HG02798 (cell line): ENCODE results near the gene UGT2A1.
"Not testable (repeated sequence)": the region's sequence is repeated elsewhere in the genome, so short reads cannot be mapped to it uniquely, and the experiment has no call there.

ENCODE experiments used
- ATAC-seq: cut with Tn5 transposase; IDR thresholded peaks from one replicate; pipeline ENCODE4 v1.9.1; 2021; ENCODE audit warnings: mild to moderate bottlenecking; ENCODE audit not compliant: unreplicated experiment, poor library complexity

UGT2A1 gene

GRCh38 chr4:69653147-69653546, at the start of gene UGT2A1:
UGT2A1 (minus strand) TSS chr4:69653247; CDS start chr4:69647644, 5,603 bp downstream.
- ATAC-seq, result no peak

- no peak for ATAC-seq
Observed at GRCh38 chr4:69702201-69702600, 49.2 kb upstream of the UGT2A1 start.

GRCh38 chr4:69701696-69702095, 48.6 kb upstream of the UGT2A1 start:
- ATAC-seq, result no peak

- no peak for ATAC-seq
Observed at GRCh38 chr4:69697536-69698242, 44.6 kb upstream of the UGT2A1 start.

- ATAC-seq, result no peak
Observed at GRCh38 chr4:69689599-69689998, 36.6 kb upstream of the UGT2A1 start.

GRCh38 chr4:69684804-69685203, 31.8 kb upstream of the UGT2A1 start:
- no peak for ATAC-seq

GRCh38 chr4:69668680-69669079, 15.6 kb upstream of the UGT2A1 start:
- ATAC-seq, result peak; percentile 65

- not testable (repeated sequence) for ATAC-seq
Observed at GRCh38 chr4:69664009-69664408, 11.0 kb upstream of the UGT2A1 start.

GRCh38 chr4:69661130-69661803, 8.2 kb upstream of the UGT2A1 start:
- not testable (repeated sequence) for ATAC-seq

GRCh38 chr4:69658133-69658532, 5.1 kb upstream of the UGT2A1 start:
- ATAC-seq, result no peak

GRCh38 chr4:69656653-69657158, 3.7 kb upstream of the UGT2A1 start:
- no peak for ATAC-seq

- ATAC-seq, result no peak
Observed at GRCh38 chr4:69650872-69651271, 2.2 kb downstream of the UGT2A1 start.

GRCh38 chr4:69649629-69650028, 3.4 kb downstream of the UGT2A1 start:
- no peak for ATAC-seq

- no peak for ATAC-seq
Observed at GRCh38 chr4:69649207-69649606, 3.8 kb downstream of the UGT2A1 start.

GRCh38 chr4:69642961-69643360, 10.1 kb downstream of the UGT2A1 start:
- ATAC-seq, result no peak

GRCh38 chr4:69640289-69640688, 12.8 kb downstream of the UGT2A1 start:
- no peak for ATAC-seq

- ATAC-seq, result no peak
Observed at GRCh38 chr4:69639542-69639941, 13.5 kb downstream of the UGT2A1 start, which contains the start of gene UGT2A2. UGT2A2 (minus strand) TSS chr4:69639642; CDS start chr4:69639640, 2 bp downstream.

- peak; percentile 55 for ATAC-seq
Observed at GRCh38 chr4:69617083-69617694, 35.9 kb downstream of the UGT2A1 start.

- no peak for ATAC-seq
Observed at GRCh38 chr4:69610484-69610883, 42.6 kb downstream of the UGT2A1 start.

- ATAC-seq, result no peak
Observed at GRCh38 chr4:69601065-69601464, 52.0 kb downstream of the UGT2A1 start.

GRCh38 chr4:69600013-69600412, 53.0 kb downstream of the UGT2A1 start:
- no peak for ATAC-seq
